GM12873 (cell line): Measurements from ENCODE around the gene SIPA1L3.

Source experiments
- TF ChIP-seq, protein P1 (sequence below): IDR thresholded peaks from 2 replicates; pipeline ENCODE4 v1.5.1; 2012; ENCODE audit warnings: low read depth, mild to moderate bottlenecking, moderate library complexity, low read length, control low read depth; ENCODE audit not compliant: insufficient read depth; ENCODE audit errors: missing control alignments

SIPA1L3 gene

GRCh38 chr19:38162094-38162493 lies 255.1 kb downstream of the SIPA1L3 start:
- TF ChIP-seq, protein P1, sequence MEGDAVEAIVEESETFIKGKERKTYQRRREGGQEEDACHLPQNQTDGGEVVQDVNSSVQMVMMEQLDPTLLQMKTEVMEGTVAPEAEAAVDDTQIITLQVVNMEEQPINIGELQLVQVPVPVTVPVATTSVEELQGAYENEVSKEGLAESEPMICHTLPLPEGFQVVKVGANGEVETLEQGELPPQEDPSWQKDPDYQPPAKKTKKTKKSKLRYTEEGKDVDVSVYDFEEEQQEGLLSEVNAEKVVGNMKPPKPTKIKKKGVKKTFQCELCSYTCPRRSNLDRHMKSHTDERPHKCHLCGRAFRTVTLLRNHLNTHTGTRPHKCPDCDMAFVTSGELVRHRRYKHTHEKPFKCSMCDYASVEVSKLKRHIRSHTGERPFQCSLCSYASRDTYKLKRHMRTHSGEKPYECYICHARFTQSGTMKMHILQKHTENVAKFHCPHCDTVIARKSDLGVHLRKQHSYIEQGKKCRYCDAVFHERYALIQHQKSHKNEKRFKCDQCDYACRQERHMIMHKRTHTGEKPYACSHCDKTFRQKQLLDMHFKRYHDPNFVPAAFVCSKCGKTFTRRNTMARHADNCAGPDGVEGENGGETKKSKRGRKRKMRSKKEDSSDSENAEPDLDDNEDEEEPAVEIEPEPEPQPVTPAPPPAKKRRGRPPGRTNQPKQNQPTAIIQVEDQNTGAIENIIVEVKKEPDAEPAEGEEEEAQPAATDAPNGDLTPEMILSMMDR, result no peak

GRCh38 chr19:38162632-38163031 lies 255.6 kb downstream of the SIPA1L3 start:
- TF ChIP-seq, protein P1, result no peak

GRCh38 chr19:38163419-38164290 lies 256.6 kb downstream of the SIPA1L3 start:
- TF ChIP-seq, protein P1, result no peak

GRCh38 chr19:38164526-38164925 lies 257.5 kb downstream of the SIPA1L3 start:
- TF ChIP-seq, protein P1, result no peak

- TF ChIP-seq, protein P1, result no peak
Measured at GRCh38 chr19:38165335-38165734, 258.3 kb downstream of the SIPA1L3 start.

DNA sequence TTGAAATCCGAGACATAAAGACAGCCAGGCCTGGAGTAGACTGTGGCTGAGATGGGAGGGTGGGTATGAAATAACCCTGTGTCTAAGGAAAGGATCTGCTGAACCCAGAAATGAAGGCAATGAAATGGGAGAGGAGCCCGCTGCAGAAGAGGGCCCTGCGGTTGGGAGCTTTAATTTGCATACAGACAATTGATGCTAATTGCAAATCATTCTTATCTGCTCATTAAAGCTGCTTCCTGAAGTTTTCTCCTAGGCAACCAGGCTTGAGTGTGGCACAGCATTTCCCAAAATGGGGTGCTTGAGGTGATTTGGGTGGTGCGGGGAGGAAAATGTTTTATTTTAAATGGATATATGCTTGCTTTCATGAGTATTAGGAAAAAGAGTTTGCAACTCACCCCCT lies 261.6 kb downstream of the SIPA1L3 start:
- TF ChIP-seq, protein P1, result no peak

DNA sequence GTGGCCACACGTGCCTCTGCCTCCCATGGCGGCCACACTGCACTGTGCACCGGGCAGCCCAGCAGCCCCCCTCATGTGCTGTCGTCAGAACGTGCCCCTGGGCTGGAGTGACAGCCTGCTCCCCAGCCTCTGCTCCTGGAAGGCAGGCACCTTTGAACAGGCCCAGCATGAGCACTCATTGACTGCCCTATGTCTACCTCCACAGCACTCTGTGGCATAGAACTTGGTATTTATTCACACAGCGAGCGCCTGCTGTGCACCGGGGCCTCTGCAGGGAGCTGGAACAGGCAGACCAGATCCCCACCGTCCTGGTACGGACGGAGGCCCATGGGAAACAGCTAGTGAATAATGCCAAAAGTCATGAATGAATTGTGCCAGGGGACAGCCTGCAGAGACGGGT lies 263.3 kb downstream of the SIPA1L3 start:
- TF ChIP-seq, protein P1, result no peak
